HepG2 (cell line): Measurements from ENCODE around the gene PPIL3. TPM values are rescaled to one million over a fixed set of nuclear protein-coding genes. Genes with fewer than 3 reads are reported as not detected.
A peak's percentile ranks its signal among the peaks of the same experiment; 100 is the strongest.

Source experiments
- BORCS8-MEF2B ChIP-seq: sonication (generic); formaldehyde crosslinking; IDR thresholded peaks from 2 replicates; pipeline ENCODE4 v1.8.0; 2022; ENCODE audit warnings: mild to moderate bottlenecking, missing genetic modification reagents
- GLI4 ChIP-seq: sonication (generic); formaldehyde crosslinking; IDR thresholded peaks from 2 replicates; pipeline ENCODE4 v1.5.1; 2020; ENCODE audit warnings: missing genetic modification reagents, mild to moderate bottlenecking, moderate library complexity, borderline replicate concordance
- GPN1 ChIP-seq: sonication (generic); formaldehyde crosslinking; IDR thresholded peaks from 2 replicates; pipeline ENCODE4 v1.5.1; 2020; ENCODE audit warnings: missing genetic modification reagents, borderline replicate concordance
- IRF1 ChIP-seq: sonication (generic); formaldehyde crosslinking; IDR thresholded peaks from 2 replicates; pipeline ENCODE4 v1.4.0; 2020; ENCODE audit warnings: low read depth, mild to moderate bottlenecking, missing genetic modification reagents
- KDM5B ChIP-seq: sonication (generic); formaldehyde crosslinking; IDR thresholded peaks from 2 replicates; pipeline ENCODE4 v1.4.0; 2020; ENCODE audit warnings: missing genetic modification reagents, mild to moderate bottlenecking, borderline replicate concordance
- KMT2B ChIP-seq: IDR thresholded peaks from 2 replicates; pipeline ENCODE4 v1.6.1; 2016; ENCODE audit warnings: missing genetic modification reagents, missing compliant biosample characterization
- SMYD3 ChIP-seq: sonication (generic); formaldehyde crosslinking; IDR thresholded peaks from 2 replicates; pipeline ENCODE4 v1.8.1; 2023; ENCODE audit warnings: mild to moderate bottlenecking, missing genetic modification reagents
- SNAPC4 ChIP-seq: sonication (generic); formaldehyde crosslinking; IDR thresholded peaks from 2 replicates; pipeline ENCODE4 v1.4.0; 2020; ENCODE audit warnings: mild to moderate bottlenecking, missing genetic modification reagents
- ZBTB43 ChIP-seq: sonication (generic); formaldehyde crosslinking; conservative IDR thresholded peaks from 2 replicates; pipeline ENCODE4 v1.4.0; 2020; ENCODE audit warnings: missing genetic modification reagents
- ZC3H4 ChIP-seq: sonication (generic); formaldehyde crosslinking; IDR thresholded peaks from 2 replicates; pipeline ENCODE4 v1.4.0; 2020; ENCODE audit warnings: missing genetic modification reagents, borderline replicate concordance
- ZMYM3 ChIP-seq: sonication (generic); formaldehyde crosslinking; IDR thresholded peaks from 2 replicates; pipeline ENCODE4 v1.5.1; 2020; ENCODE audit warnings: mild to moderate bottlenecking, missing genetic modification reagents
- ZNF253 ChIP-seq: sonication (generic); formaldehyde crosslinking; IDR thresholded peaks from 2 replicates; pipeline ENCODE4 v1.8.0; 2022; ENCODE audit warnings: mild to moderate bottlenecking, missing genetic modification reagents, borderline replicate concordance
- ZNF264 ChIP-seq: sonication (generic); formaldehyde crosslinking; IDR thresholded peaks from 2 replicates; pipeline ENCODE4 v1.4.0; 2020; ENCODE audit warnings: missing genetic modification reagents
- ZNF510 ChIP-seq: sonication (generic); formaldehyde crosslinking; IDR thresholded peaks from 2 replicates; pipeline ENCODE4 v1.4.0; 2020; ENCODE audit warnings: low read depth, mild to moderate bottlenecking, missing genetic modification reagents
- ZNF839 ChIP-seq: sonication (generic); formaldehyde crosslinking; IDR thresholded peaks from 2 replicates; pipeline ENCODE4 v1.4.0; 2020; ENCODE audit warnings: missing genetic modification reagents, mild to moderate bottlenecking, borderline replicate concordance
- polyA plus RNA-seq, 8 experiments: library from polyadenylated mRNA; depleted of rRNA in 3 of 8; stranded (reverse) in 7 of 8; unstranded in 1 of 8; fragments of >200 nt; fragmentation: Illumina TruSeq in 4 of 8; extraction: Trizol in 4 of 8; gene quantifications; 2 replicates each; pipeline versions ENCODE4 v1.2.1 to v1.2.3, GENCODE V29; 2011 to 2016; ENCODE audit warnings: low read depth in 4 of 8, missing spikeins in 1 of 8, mixed read lengths in 1 of 8; ENCODE audit not compliant: insufficient read depth in 1 of 8
- total RNA-seq, 5 experiments: library from RNA; depleted of rRNA; stranded (reverse); fragments of >200 nt; fragmentation: Illumina TruSeq; extraction: Trizol; gene quantifications; 2 replicates each; pipeline ENCODE4 v1.2.3, GENCODE V29; 2016; ENCODE audit warnings: low read depth in 1 of 5

The PPIL3 gene
- total and polyA plus RNA-seq, 2 of the 13 experiments (the other 11 are each of a cell fraction or from before 2014, with no cell fraction given): 98.7 to 107 TPM

- TF ChIP-seq SNAPC4 (CRISPR knock-in tag): 0 out of 2 replicates have a peak, but pooled peaks have one; percentile 51
- no peak; the same call in 1 of the 2 replicates for TF ChIP-seq GLI4 (CRISPR knock-in tag)
- peak; percentile 98 for TF ChIP-seq KDM5B (CRISPR knock-in tag)
- TF ChIP-seq KMT2B (CRISPR knock-in tag): peak; percentile 59; the same call in 1 of the 2 replicates
- peak; percentile 63; the same call in 1 of the 2 replicates for TF ChIP-seq ZNF839 (CRISPR knock-in tag)
- peak; percentile 80; the same call in 1 of the 2 replicates for TF ChIP-seq ZNF264
- no peak for TF ChIP-seq ZNF253 (CRISPR knock-in tag)
- peak; percentile 88 for TF ChIP-seq ZMYM3 (CRISPR knock-in tag)
- TF ChIP-seq ZBTB43: peak; percentile 75; the same call in 1 of the 2 replicates
- TF ChIP-seq ZC3H4: no peak
- TF ChIP-seq ZNF510 (CRISPR knock-in tag): no peak
- TF ChIP-seq GPN1 (CRISPR knock-in tag): no peak
- no peak for TF ChIP-seq IRF1 (CRISPR knock-in tag)
- TF ChIP-seq SMYD3: no peak; the same call in 1 of the 2 replicates
- TF ChIP-seq BORCS8-MEF2B (CRISPR knock-in tag): peak; percentile 94
These were observed 44.6 kb downstream of the PPIL3 start (continued) for GRCh38 chr2:200843993-200844948.
